ENCODE measurements around the gene IFT20.

- TF ChIP-seq CTCF (IDR thresholded peaks at IDR 0.05; ENCODE audit: poor library complexity), result no peak
- TF ChIP-seq EZH2 (IDR thresholded peaks at IDR 0.05; ENCODE audit: borderline replicate concordance), result no peak
Observed at GRCh38 chr17:28334171-28334570, 1.1 kb downstream of the IFT20 start.
